Hepatocyte (in vitro differentiated cells): Measurements from ENCODE around the gene RHOA. TPM values are rescaled to one million over a fixed set of nuclear protein-coding genes. Genes with fewer than 3 reads are reported as not detected.

ENCODE experiments used
- DNase-seq: peaks from one replicate; pipeline ENCODE4 v3.0.0-alpha.2; 2016; ENCODE audit warnings: low spot score
- H2AFZ ChIP-seq: fragments of 200-600 bp; sonication (generic); 2 replicates; pipeline ENCODE4 v1.6.0; 2016; ENCODE audit warnings: antibody characterized with exemption, mild to moderate bottlenecking
- H3K27ac ChIP-seq: fragments of 200-600 bp; sonication (generic); 2 replicates; pipeline ENCODE4 v1.5.1; 2016; ENCODE audit warnings: mild to moderate bottlenecking
- H3K27me3 ChIP-seq: fragments of 200-600 bp; sonication (generic); 2 replicates; pipeline ENCODE4 v1.6.1; 2016
- H3K36me3 ChIP-seq: fragments of 200-600 bp; sonication (generic); replicated peaks from 2 replicates; pipeline ENCODE4 v1.5.1; 2016; ENCODE audit warnings: low read depth; ENCODE audit not compliant: insufficient read depth
- H3K4me1 ChIP-seq: fragments of 200-600 bp; sonication (generic); 2 replicates; pipeline ENCODE4 v1.5.1; 2016; ENCODE audit warnings: mild to moderate bottlenecking, moderate library complexity; ENCODE audit not compliant: insufficient read depth
- H3K4me2 ChIP-seq: fragments of 200-600 bp; sonication (generic); 2 replicates; pipeline ENCODE4 v1.6.0; 2016
- H3K4me3 ChIP-seq: fragments of 200-600 bp; sonication (generic); 2 replicates; pipeline ENCODE4 v1.5.1; 2016; ENCODE audit warnings: mild to moderate bottlenecking
- H3K79me2 ChIP-seq: fragments of 200-600 bp; sonication (generic); 2 replicates; pipeline ENCODE4 v1.6.0; 2017; ENCODE audit warnings: mild to moderate bottlenecking
- H3K9me2 ChIP-seq: fragments of 200-600 bp; sonication (generic); replicated peaks from 2 replicates; pipeline ENCODE4 v1.6.0; 2017; ENCODE audit warnings: mild to moderate bottlenecking; ENCODE audit not compliant: insufficient read depth
- H3K9me3 ChIP-seq: fragments of 200-600 bp; sonication (generic); 2 replicates; pipeline ENCODE4 v1.5.1; 2016; ENCODE audit warnings: low read depth, mild to moderate bottlenecking
- H4K20me1 ChIP-seq: fragments of 200-600 bp; sonication (generic); 2 replicates; pipeline ENCODE4 v1.6.0; 2016; ENCODE audit warnings: mild to moderate bottlenecking; ENCODE audit not compliant: insufficient read depth, poor library complexity, severe bottlenecking
- EZH2 ChIP-seq: fragments of 200-600 bp; sonication (generic); IDR thresholded peaks from 2 replicates; pipeline ENCODE4 v1.6.1; 2016; ENCODE audit warnings: antibody characterized with exemption, mild to moderate bottlenecking, borderline replicate concordance
- EZH2phosphoT487 ChIP-seq: fragments of 200-600 bp; sonication (generic); IDR thresholded peaks from one replicate; pipeline ENCODE4 v1.6.1; 2018; ENCODE audit warnings: antibody characterized with exemption, mild to moderate bottlenecking, low read depth, moderate library complexity; ENCODE audit not compliant: unreplicated experiment, severe bottlenecking
- WGBS: methylation state at CpG from one replicate; pipeline ENCODE4 v1.1.6; 2016; ENCODE audit warnings: low lambda C conversion rate; ENCODE audit errors: missing lambda C conversion rate; 5-methylcytosine and 5-hydroxymethylcytosine counted together
- polyA plus RNA-seq: library from polyadenylated mRNA; unstranded; fragments of >200 nt; fragmentation: Nextera tagmentation; extraction: Ambion mirVana; gene quantifications from 2 replicates; pipeline ENCODE4 v1.2.1, GENCODE V29; 2016
- total RNA-seq: library from RNA; depleted of rRNA; stranded (reverse); fragments of >200 nt; gene quantifications from 2 replicates; pipeline ENCODE4 v1.2.3, GENCODE V29; 2014
- TF ChIP-seq, protein P1 (sequence below): fragments of 200-600 bp; sonication (generic); IDR thresholded peaks from 2 replicates; pipeline ENCODE4 v1.5.1; 2016; ENCODE audit warnings: antibody characterized with exemption, mild to moderate bottlenecking; ENCODE audit not compliant: poor library complexity

The RHOA gene
- total and polyA plus RNA-seq, 2 experiments from 2014 or later, result 392 to 434 TPM

DNA sequence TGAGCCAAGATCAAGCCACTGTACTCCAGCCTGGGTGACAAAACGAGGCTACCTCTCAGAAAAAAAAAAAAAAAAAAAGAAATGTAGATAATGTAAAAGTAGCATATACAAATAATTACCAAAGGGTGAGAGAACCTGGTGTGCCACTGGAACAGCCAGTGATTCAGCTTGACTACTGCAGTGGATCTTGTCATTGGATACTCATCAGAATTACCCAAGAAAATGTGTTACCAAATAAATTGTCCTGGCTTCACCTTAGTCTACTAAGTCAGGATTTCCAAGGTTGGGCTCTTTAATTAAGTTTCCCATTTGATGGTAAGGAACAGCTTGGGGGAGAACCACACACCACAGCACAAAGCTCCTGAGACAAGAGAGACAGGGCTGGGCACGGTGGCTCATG is 15.8 kb upstream of the RHOA start:
- H4K20me1 ChIP-seq, result no peaks in the 10 kb centered on the region
- H3K79me2 ChIP-seq, result peaks cover 9% of the 10 kb centered on the region
- no peak overlapping the region for H3K4me2 ChIP-seq
- no peak overlapping the region for H2AFZ ChIP-seq
- H3K4me1 ChIP-seq, result peaks cover 11% of the 10 kb centered on the region
- no peak overlapping the region for H3K4me3 ChIP-seq
- H3K36me3 ChIP-seq, result no peaks in the 10 kb centered on the region
- no peaks in the 10 kb centered on the region for H3K9me2 ChIP-seq
- 91% methylated on average over 2 of the region's 2 CpGs for WGBS
- no peak overlapping the region for H3K27ac ChIP-seq
- H3K9me3 ChIP-seq, result no peaks in the 10 kb centered on the region
- TF ChIP-seq EZH2 (no peak), EZH2phosphoT487 (no peak)
- TF ChIP-seq, protein P1, sequence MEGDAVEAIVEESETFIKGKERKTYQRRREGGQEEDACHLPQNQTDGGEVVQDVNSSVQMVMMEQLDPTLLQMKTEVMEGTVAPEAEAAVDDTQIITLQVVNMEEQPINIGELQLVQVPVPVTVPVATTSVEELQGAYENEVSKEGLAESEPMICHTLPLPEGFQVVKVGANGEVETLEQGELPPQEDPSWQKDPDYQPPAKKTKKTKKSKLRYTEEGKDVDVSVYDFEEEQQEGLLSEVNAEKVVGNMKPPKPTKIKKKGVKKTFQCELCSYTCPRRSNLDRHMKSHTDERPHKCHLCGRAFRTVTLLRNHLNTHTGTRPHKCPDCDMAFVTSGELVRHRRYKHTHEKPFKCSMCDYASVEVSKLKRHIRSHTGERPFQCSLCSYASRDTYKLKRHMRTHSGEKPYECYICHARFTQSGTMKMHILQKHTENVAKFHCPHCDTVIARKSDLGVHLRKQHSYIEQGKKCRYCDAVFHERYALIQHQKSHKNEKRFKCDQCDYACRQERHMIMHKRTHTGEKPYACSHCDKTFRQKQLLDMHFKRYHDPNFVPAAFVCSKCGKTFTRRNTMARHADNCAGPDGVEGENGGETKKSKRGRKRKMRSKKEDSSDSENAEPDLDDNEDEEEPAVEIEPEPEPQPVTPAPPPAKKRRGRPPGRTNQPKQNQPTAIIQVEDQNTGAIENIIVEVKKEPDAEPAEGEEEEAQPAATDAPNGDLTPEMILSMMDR, result no peak
- H3K27me3 ChIP-seq, result no peaks in the 10 kb centered on the region
- DNase-seq, result no peak

GRCh38 chr3:49424816-49425215 is 13.0 kb upstream of the RHOA start:
- no peaks in the 10 kb centered on the region for H3K9me2 ChIP-seq
- no peaks in the 10 kb centered on the region for H3K27me3 ChIP-seq
- no peak overlapping the region for H3K27ac ChIP-seq
- H3K4me3 ChIP-seq, result no peak overlapping the region
- H3K9me3 ChIP-seq, result no peaks in the 10 kb centered on the region
- H2AFZ ChIP-seq, result no peak overlapping the region
- H3K4me2 ChIP-seq, result no peak overlapping the region
- 93% methylated on average over 6 of the region's 6 CpGs for WGBS
- DNase-seq, result no peak
- H4K20me1 ChIP-seq, result no peaks in the 10 kb centered on the region
- H3K79me2 ChIP-seq, result peaks cover 16% of the 10 kb centered on the region
- peaks cover 20% of the 10 kb centered on the region for H3K4me1 ChIP-seq
- no peaks in the 10 kb centered on the region for H3K36me3 ChIP-seq
- no peak for TF ChIP-seq EZH2phosphoT487
- TF ChIP-seq EZH2, result no peak
- TF ChIP-seq, protein P1, result no peak

DNA sequence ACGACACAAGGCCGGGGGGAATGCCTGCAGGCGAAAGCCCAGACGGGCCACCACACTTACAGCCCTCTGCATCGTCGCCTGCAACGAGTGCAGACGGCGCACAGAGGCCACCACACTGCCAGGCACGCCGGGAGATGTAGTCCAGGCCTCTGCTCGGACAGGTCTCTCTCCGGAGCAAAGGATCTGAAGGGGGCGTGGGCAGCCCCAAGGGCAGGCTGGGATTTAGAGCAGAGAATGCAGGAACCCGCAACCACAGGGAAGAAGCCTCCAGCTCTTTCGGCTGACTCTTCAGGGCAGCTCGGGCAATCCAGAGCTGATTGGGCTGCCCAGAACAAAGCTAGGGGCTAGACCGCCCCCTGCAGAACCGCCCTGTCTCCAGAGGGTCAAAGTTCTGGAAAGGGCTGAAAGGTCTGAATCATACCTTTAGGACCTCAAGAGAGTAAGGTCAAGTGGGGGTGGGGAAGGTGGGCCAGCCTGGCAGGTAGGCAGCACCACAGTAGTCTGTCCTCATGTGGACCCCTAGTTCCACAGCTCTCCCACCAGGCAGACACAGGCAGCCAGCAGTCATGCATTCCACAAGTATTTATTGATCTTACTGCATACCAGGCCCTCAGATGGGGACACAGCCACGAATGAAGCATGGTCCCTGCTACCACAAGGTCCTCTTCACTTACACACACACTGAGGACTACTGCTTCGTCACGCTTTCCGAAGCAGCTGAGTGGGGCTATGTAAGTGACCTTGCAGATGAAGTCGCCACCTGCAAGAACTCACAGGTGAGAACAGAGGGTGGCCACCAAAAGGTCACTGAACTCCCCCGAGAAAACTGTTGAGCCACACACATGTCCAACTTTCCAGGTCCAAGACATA is 10.8 kb upstream of the RHOA start, which contains the start of gene AMT:
AMT (minus strand) TSS at position 95 of the 870 bp plus-strand sequence; CDS start at position 72, 23 bp downstream.
- peak within 1 kb of the TSS; percentile 72 for H3K27ac ChIP-seq
- 23% methylated on average over 25 of the region's 25 CpGs for WGBS

More for the DNA sequence above, 10.8 kb upstream of the RHOA start, which contains the start of gene AMT:
- Histone ChIP-seq H3K79me2 (peaks cover 8% of the 10 kb centered on the region), H3K4me1 (peaks cover 17% of the 10 kb centered on the region), H3K4me3 (peak within 1 kb of the TSS; percentile 34), H4K20me1 (no peaks in the 10 kb centered on the region), H3K9me3 (no peaks in the 10 kb centered on the region), H2AFZ (peak within 1 kb of the TSS; percentile 16), H3K36me3 (no peaks in the 10 kb centered on the region), H3K4me2 (peak within 1 kb of the TSS; percentile 83), H3K9me2 (no peaks in the 10 kb centered on the region), H3K27me3 (no peaks in the 10 kb centered on the region)
- TF ChIP-seq, protein P1, result no peak
- TF ChIP-seq EZH2phosphoT487 (no peak), EZH2 (no peak)
- DNase-seq, result peak; percentile 74
